GM19455 (cell line): ENCODE measurements around the gene TMEM38B.

Source experiments
- ATAC-seq: cut with Tn5 transposase; IDR thresholded peaks from one replicate; pipeline ENCODE4 v1.9.1; 2021; ENCODE audit not compliant: unreplicated experiment

The TMEM38B gene

GRCh38 chr9:105694190-105694847, at the start of gene TMEM38B:
Gene TMEM38B, plus strand, starts transcription at chr9:105694541. Its CDS starts 120 bp downstream, at chr9:105694661.
- ATAC-seq = peak; percentile 74

- ATAC-seq = no peak
Measured at GRCh38 chr9:105646879-105647594, 47.3 kb upstream of the TMEM38B start.

- ATAC-seq = no peak
Measured at GRCh38 chr9:105647595-105648349, 46.6 kb upstream of the TMEM38B start.

- no peak for ATAC-seq
Measured at GRCh38 chr9:105651806-105652205, 42.5 kb upstream of the TMEM38B start.

- ATAC-seq = no peak
Measured at GRCh38 chr9:105656131-105656921, 38.0 kb upstream of the TMEM38B start.

GRCh38 chr9:105658351-105658750, 36.0 kb upstream of the TMEM38B start:
- no peak for ATAC-seq

- no peak for ATAC-seq
Measured at GRCh38 chr9:105661011-105661410, 33.3 kb upstream of the TMEM38B start.

- peak; percentile 83 for ATAC-seq
Measured at GRCh38 chr9:105662184-105663104, 31.9 kb upstream of the TMEM38B start, which contains the start of gene TAL2. Gene TAL2, plus strand, starts transcription at chr9:105662457. Its CDS starts 40 bp downstream, at chr9:105662497.

GRCh38 chr9:105663914-105664313, 30.4 kb upstream of the TMEM38B start:
- ATAC-seq = no peak

- no peak for ATAC-seq
Measured at GRCh38 chr9:105667867-105668266, 26.5 kb upstream of the TMEM38B start.

GRCh38 chr9:105670315-105670714, 24.0 kb upstream of the TMEM38B start:
- no peak for ATAC-seq

- ATAC-seq = no peak
Measured at GRCh38 chr9:105670775-105671174, 23.6 kb upstream of the TMEM38B start.

GRCh38 chr9:105672711-105673234, 21.6 kb upstream of the TMEM38B start:
- ATAC-seq = no peak

- no peak for ATAC-seq
Measured at GRCh38 chr9:105673850-105674387, 20.4 kb upstream of the TMEM38B start.

GRCh38 chr9:105676351-105676923, 17.9 kb upstream of the TMEM38B start:
- no peak for ATAC-seq

GRCh38 chr9:105678163-105678562, 16.2 kb upstream of the TMEM38B start:
- ATAC-seq = no peak

GRCh38 chr9:105678781-105679180, 15.6 kb upstream of the TMEM38B start:
- no peak for ATAC-seq

GRCh38 chr9:105679257-105680022, 14.9 kb upstream of the TMEM38B start:
- ATAC-seq = no peak
